EH (cell line): Measurements from ENCODE around the gene CDON.

ENCODE experiments used
- DNase-seq: peaks from one replicate; pipeline ENCODE4 v3.0.0-alpha.2; 2015; ENCODE audit warnings: low read depth

CDON gene

DNA sequence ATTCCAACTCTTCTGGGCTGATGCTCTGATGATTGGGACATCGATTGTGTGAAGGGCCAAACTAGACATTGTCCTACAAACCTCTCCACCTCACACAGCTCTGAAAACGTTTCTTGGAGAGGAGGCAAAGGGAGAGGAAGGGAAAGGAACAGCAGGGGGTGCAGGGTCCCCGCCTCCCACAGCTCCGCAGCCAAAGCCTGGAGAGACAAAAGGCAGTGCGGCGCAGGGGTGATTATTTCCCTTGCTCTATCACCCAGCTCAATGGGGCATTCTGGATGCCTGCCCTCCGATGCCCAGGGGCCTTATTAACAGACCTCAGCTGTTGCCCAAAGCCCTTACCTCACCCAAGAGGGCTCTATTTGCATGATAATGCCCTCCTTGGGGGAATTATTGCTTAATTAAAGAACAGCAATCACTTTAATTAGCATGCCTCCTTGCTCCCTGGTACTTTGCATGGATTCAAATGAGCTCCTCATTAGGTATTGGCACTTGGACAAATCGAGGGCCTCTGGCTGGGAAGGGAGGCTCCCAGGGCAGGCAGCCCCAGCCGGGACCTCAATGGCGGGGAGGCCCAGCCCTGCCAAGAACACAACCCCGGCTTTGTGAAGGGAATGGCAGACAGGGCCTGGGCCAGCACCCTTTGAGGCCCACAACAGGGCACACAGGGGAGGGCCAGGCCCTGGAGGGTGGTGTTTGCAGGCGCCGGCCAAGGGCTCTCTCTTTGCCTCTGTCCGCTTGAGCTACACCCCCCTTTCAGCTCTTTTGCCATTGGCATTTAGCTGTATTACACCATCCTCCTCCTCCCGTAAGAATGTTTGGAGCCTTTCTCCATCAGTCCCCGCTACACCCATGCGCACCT is 19.8 kb upstream of the CDON start:
- DNase-seq = no peak

DNA sequence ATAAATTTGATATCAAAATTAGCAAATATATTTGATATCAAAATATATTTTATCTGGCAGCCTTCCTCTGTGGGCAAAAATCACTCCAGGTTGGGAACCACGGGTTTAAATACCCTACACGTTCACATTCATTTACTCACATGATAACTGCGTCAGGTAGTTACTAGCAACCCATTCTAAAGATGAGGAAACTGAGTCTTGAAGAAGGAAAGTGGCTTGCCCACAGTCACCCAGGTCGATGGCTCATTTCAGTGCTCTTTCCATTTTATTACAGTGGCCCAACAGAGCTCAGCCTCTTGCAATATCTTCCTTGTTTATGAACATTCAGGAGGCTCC is 19.2 kb upstream of the CDON start:
- DNase-seq = no peak

DNA sequence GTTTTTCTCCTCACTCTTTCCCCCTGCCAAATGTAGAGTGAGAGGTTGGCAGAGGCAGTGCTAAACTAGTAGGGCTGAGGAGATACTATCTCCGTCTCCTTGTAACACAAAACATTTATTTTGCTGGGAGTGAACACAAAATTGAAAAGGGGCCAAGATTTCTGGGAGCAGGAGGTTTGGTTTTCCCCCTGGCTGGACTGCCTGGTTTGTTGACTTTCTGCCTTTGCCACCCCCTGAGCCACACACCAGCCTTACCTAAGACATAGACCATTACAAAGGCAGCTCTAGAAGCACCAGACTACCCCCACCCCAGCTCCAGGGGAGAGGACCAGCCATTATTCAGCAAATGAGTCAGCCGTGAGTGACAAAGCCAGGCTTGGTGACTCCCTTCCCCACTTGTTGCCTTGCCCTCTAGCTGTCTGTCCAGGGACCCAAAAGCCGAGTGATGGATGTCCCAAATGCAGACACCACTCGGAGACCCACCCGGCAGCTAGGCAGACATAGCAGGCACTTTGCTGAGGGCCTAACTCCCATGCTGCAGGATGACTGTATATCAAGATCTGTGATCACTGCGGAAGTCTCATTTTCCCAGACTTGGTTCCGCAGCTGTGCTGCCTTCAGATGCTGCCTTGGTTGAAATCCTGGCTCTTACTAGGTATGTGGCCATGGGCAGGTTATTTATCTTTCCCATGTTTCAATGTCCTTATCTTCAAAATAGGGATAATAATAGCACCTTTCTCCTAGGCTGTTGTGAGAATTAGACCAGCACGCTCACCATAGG is 17.7 kb upstream of the CDON start:
- DNase-seq = no peak

DNA sequence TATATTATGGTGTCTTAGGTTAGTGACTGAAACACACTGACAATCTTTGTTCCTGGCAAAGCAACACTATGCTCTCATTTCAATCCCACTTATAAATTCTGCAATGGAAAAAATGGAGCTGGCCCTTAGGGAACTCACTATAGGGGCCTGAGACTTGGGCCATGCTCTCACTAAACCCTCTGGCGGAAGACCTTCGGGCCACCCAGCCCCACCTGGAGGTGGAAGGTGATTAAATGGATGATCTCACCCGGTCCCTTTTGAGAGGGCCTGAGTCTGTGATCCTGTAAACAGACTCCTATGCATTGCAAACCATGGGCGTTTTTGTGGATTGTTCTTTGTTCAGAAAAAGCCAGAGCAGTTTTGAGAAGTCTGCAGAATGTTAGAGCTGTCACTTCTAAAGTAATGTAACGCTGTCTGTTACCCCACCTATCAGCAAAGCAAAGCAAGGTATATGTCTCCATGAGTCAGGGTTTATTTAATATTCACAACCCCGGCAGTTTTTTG is 17.0 kb upstream of the CDON start:
- DNase-seq = no peak

DNA sequence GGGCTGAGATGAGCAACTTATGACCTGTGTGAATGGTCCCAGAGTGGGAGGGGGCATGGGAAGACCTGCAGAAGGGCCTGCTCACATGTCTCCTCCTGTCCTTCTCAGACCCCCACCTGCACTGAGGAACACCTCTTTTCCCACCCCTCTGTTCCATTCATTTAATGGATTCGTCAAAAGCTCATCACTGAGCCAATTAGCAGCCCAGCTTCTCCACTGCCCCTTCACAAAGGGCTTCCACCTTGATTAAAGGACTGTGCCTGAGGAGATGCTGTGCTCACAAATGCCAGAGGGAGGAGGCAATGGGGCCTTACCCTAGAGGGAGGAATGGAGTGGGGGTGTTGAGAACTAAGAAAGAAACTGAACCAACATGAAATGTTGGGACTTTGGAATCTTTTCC is 14.0 kb upstream of the CDON start:
- DNase-seq = no peak

DNA sequence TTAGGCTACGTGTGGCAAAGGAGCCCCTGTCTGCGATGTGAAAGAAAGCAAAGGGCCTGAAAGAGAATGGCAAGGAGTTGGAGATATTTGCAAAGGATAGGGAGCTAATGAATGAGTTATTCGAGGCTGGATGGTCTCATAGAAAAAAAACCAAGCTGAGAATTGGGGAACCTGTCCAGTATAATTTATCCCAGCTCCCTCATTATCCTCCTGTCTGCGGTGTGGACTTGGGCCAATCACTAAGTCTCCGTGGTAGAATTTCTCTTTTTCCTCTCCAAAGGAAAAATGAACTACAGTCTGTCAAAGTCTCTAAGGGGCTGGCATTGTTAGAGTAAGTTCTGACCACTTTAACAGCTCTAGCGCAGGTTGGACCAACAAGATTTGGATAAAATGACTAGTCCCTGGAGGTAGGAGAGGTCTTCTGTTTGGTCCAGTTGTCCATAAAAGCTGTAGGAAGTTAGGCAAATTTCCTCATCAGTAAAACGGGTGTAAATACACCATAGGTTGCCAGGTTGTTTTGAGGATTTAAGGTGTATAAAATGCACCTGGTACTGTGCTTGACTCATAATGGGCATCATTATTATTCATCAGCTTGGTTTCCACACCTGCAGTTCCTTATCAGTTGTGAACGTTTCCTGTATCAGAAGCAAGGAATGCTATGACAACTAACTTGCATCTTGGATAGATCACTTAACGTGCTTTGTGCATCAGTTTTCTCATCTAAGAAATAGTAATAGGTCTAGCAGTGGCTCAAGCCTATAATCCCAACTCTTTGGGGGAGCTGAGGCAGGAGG is 10.3 kb upstream of the CDON start:
- DNase-seq = no peak

DNA sequence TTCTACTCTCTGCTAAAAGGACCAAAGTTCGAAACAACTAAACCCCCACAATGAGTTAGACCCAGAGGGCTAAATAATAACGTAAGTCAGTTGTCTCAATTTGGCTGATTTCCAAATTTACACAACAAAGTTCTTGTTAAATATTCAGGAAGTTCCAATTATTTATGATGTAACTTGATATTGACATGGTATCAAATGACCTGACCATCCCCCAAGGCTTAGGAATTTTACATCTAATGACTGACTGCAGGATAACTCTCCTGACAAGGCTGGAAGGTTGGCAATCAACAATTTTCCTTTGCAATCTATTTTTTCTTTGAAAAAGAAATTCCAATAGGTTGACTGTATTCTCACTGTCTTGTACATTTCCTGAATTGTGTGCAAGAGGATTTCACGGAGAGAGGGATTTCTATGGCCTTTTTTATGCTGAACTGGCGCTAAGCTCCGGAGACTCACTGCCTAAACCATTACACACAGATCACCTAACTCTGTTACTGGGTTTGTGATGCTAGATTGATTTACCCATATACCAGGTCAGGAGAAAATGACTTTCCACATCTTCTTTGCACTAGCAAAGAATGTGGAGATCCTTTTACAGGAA is 9.6 kb upstream of the CDON start:
- no peak for DNase-seq

DNA sequence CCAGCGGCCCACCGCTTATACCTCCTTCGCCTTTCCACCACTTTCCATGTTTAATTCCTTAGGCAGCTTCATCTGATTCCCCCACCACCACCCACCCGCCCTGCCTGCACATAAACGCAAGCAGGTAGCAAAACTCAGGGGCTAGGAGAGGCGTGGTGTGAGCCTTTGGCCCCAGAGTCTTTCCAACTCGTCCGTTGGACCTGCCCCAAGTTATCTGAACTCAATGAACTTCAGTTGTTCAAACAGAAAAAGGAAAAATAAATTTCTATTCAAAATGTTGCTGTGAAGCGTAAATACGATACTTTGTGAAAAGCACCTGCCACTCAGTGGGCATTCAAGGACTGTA is 814 bp upstream of the CDON start:
- no peak for DNase-seq

DNA sequence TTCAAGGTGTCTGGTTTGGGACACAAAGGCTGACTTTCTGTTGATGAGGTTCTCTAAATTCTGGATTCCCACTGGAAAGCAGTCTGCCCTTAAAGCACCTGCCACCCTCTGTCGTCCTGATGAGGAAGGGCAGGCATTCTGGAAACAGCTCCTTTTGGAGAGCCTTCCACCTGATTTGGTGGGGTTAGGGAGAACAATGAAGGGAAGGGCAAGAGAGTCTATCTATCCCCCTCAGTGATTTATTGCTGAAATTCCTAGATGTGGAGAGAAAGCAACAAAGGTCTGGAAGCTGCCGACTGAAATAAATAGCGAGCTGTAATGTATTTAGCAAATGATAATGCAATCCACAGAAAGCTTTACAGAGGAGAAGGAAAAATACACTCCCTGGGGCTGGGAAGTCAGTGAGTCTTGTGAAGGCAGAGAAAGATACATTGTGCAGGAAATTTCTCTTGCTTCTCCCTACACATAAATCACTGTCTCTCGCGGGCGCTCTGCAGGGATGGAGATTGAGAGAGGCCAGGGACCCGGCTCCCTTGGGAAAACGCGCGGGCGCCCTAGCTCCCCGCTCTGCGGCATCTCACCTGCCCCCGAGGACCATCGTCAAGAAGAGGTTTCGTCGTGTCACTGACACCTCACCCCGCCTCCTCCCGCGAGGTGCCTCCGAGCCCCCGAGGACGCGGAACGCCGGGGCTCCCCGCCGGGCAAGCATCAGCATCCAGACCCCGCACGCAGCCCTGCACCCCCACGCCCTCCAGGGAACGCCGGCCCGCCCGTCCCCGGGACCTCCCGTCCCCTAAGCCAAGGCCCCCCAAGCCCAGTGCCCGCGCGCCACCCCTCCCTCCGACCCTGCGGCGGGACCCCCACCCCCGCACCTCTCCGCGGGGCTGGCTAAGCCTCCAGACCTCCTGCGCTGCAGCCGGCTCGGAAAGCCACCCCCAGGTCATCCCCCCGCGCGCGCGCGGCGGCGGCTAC is 673 bp downstream of the CDON start:
- DNase-seq = peak; percentile 16

DNA sequence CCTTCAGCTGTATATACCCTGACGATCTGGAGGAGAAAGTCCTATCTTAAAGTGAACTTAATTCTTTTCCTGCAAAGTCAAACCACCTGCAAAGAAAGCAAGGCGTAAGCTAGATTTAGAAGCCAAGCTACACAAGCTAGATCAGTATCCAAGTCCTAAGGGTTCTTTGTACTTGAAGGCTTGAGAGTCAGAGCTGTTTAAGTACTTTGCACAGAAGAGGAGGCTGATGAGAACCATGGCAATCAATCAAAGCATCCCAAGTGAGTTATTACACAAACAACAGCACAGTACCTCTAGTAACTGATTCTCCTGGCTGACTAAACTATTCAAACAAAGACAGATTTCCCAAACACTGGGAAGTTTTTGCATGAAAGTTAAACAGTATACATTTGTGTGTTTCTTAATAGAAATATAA is 1.9 kb downstream of the CDON start:
- DNase-seq = no peak

DNA sequence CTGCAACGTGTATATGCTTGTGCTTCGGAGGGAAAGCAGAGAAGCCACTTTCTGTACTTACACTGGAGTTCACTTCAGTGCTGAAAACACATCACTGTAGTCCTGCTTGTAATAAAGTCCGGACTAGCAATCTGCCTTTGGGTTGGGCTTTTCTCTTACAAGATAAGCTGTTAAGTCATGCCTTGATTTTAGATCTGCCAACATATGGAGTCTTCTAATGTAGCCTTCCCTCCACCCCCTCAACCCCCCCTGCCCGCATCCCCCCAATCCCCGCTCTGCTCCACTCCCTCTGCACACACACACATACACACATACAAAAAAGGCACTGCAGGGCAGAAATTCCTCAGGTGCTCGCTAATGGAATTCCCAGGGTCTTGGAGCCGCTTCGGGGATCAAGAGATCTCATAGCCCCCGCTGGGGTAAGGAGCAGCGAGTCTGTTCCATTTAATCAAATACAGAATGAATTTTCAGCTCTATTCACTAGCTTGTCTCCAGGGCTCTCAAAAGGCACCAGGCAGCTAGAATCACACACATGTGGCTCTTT is 3.4 kb downstream of the CDON start:
- DNase-seq = no peak

DNA sequence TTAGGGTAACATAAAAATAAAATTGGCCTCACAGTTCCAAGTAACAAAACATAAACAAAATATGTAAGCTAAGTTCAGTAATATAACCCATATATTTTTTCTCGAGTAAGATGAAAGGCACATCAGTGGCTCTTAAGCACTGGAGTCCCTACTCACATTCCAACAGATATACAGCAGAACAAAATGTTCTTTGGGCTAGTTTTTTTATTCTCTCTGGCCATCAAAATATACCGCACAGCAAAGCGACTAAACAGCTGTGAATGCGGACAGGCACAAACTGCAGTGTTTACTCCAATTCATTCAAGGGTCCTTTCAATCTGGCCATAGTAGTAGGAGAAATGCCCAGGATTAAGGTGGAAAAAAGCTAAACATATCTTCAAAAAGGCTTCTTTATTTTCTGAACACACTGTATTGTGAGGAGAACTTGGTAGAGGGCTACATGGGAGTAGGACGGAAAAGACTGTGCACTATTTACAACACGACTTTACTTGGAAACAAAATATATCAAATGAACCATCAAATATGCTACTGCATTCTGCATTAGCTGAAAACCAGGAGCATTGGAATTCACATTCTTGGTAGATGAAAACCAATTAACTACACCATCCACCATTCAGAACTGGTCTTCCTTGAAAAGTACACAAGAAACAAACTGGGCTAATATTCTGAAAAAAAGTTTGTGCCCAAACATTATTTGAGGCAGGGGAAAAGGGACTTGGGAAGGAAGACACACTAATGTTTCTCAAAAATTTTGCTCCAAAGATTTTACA is 4.4 kb downstream of the CDON start:
- DNase-seq = no peak

DNA sequence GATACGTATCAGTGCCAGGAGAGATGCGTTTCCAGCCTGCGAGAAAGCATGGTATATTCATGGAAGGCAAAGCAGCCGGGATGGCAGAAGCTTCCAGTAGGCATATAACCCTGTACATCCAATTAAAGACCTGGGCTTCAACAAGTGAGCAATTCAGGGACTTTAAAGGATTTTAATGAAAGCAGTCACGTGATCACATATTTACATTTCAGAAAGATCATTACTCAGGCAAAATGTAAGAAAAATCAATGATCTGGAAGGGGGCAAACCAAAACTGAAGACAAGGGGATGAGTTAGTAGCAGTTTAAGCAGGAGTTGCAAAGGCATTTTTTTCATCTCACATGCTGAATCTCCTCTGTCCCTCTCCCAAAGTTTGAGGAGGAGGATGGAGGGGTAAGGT is 7.8 kb downstream of the CDON start:
- no peak for DNase-seq

DNA sequence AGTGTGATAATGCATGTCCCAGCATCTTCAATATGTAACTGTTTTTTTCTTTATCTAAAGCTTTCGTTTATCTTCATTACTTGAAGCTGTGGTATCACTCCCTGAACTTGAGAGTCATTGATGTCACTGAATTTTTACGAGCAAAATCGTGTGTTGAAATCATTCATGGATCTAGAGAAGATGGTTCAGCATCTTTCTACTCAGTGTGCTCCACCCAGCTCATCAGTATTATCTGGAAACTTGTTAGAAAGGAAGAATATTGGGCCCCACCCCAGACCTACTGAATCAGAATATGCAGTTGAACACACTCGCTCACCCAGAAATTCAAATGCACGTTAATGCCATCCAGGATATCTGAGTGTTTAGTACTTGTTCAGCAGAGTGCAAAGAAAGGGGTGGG is 8.3 kb downstream of the CDON start:
- DNase-seq = no peak

DNA sequence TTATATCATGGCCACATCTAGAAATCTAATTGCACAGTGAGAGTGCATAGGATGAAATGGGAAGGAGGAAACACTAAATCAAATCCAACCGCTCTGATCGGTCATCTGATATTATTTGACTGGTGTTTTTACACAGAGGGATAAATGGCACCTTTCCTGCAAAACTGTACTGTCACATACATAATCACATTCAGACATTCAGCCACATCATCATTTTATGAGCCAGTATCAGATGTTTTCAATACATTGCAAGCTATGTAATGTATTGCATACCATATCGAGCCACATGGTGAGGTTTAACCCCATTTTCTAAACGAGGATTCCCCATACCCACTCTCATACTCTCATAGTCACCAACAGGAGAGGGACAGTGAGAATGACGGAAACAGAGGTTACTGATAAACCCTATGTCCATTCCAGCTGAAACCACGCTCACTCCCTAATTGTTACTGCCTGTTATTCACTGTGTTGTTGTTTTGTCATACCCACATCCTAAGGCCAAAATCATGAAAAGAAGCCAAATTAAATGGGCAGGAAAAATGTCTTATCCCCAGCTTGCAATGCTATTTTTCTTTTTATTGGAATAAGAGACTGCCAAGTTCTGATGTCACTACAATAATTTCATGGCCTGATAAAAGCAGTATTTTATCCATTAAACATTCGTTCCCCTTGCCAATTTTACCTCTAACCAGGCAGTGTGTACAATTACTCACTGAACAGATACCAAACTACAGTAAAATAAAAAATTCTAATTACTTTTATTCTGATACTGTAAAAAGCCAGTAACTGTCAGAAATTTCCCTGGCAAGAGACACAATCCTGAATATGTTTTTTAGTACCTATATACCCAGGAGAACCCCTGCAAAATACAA is 9.0 kb downstream of the CDON start:
- DNase-seq = no peak

DNA sequence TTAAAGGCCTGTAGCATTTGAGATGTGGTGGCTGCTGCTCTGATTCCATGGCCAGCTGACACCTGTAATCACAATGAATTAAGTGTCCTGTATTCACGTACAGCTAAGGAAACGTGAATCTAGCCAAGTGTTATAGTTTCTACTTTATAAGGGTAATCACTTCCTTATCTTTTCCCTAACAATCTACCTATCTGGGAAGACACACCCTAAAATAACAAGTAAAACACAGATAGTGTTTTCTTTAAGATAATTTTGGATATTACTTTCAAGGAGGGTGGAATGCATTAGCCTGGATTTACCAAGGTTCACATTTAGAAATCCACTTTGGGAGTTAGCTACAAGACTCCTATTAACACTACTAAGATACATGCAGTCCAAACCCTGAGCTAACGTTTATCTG is 11.5 kb downstream of the CDON start:
- no peak for DNase-seq

DNA sequence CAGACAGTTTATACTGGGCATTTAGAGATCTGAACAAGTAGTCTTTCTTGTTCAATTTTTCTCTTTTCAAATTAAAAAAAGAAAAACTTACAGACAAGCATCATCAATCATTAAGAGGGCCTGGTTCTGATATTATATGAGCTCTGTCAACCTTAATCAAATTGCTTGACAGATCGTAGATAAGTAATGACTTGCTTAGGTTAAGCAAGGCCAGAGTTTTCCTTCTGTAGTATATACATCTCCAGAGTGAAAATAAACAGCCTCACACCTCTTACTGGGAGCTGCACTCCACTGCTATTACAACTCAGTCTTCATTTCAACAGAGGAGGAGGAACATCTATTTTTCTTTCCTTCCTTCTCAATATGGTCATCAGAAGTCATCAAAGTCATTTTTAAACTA is 13.5 kb downstream of the CDON start:
- no peak for DNase-seq

DNA sequence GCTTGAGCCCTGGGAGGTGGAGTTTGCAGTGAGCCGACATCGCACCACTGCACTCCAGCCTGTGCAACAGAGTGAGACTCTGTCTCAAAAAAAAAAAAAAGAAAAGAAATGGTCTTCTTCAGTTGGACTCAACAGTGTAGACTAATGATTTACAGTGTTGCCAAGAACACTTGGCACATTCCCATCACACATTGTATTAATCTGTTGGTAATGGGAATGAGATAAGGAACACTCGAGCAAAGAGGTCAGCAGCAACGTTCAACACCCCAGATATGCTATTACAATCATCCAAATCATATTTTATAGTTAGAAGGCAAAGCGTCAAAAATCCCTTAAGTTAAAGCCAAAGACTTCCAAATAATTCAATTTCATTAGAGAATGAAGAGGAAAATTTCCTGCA is 14.5 kb downstream of the CDON start:
- no peak for DNase-seq

DNA sequence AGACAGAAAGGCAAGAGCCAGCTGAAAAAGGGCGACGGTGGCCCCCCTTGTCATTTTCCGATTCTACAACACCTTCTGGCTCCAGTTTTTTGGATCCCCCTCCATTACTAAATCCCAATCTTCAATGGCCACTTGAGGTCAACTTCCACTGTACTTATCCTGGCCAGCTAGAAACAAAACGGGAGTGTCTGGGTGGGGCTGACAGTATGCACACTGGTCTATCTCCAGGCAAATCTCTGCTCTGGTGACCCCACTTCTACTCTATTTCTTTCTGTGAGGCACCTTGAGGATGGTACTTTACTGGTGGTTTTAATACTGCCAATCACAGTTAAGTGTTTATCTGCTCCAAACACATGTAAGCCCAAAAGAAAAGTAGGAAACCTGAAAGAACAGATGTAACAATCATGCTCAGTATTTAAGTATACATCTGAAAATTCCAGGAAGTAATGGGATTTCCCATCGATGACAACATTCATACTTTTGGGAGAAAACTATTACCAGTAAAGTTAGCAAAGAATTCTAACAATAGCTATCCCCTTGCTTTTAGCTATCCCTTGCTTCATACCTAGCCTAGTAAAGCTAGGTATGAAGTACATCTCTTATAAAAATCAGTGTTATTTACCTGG is 16.0 kb downstream of the CDON start:
- DNase-seq = no peak
